Measurements from ENCODE around the gene MAPK1. TPM values are rescaled to one million over a fixed set of nuclear protein-coding genes. Genes with fewer than 3 reads are reported as not detected.

The MAPK1 gene
- total RNA-seq, 4 donors from 2014 or later: 45.3 to 122 (median 75.2) TPM

DNA sequence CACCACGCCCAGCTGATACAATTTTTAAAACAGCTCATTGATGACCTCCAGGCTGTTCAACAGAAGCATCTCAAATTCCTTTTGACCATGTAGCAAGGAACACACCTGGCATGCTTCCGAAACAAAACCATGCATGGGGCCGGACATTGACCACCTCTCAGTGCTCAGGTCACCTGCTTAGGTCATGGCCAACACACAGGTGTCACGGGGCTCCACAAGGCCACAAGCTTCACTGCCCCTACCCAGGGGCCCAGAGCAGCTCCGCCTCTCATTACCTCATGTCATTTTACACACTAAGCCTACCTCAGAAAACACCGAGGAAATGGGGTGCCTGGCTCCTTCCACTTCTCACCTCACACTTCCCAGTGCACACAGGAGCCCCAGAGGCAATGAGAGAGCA is 158.5 kb downstream of the MAPK1 start:
- Histone ChIP-seq H3K4me1 (no peaks in the 10 kb centered on the region), H3K4me3 (no peak overlapping the region), H3K36me3 (no peaks in the 10 kb centered on the region), H3K27me3 (no peaks in the 10 kb centered on the region), H3K27ac (no peak overlapping the region), H3K9me3 (no peaks in the 10 kb centered on the region)
- intact Hi-C loops (cut with DNase I; ENCODE audit: low total_unique reads): no loop called here
- TF ChIP-seq POLR2A (IDR thresholded peaks at IDR 0.05): no peak
- TF ChIP-seq, protein P1, sequence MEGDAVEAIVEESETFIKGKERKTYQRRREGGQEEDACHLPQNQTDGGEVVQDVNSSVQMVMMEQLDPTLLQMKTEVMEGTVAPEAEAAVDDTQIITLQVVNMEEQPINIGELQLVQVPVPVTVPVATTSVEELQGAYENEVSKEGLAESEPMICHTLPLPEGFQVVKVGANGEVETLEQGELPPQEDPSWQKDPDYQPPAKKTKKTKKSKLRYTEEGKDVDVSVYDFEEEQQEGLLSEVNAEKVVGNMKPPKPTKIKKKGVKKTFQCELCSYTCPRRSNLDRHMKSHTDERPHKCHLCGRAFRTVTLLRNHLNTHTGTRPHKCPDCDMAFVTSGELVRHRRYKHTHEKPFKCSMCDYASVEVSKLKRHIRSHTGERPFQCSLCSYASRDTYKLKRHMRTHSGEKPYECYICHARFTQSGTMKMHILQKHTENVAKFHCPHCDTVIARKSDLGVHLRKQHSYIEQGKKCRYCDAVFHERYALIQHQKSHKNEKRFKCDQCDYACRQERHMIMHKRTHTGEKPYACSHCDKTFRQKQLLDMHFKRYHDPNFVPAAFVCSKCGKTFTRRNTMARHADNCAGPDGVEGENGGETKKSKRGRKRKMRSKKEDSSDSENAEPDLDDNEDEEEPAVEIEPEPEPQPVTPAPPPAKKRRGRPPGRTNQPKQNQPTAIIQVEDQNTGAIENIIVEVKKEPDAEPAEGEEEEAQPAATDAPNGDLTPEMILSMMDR (IDR thresholded peaks at IDR 0.05): no peak
- no peak for DNase-seq

DNA sequence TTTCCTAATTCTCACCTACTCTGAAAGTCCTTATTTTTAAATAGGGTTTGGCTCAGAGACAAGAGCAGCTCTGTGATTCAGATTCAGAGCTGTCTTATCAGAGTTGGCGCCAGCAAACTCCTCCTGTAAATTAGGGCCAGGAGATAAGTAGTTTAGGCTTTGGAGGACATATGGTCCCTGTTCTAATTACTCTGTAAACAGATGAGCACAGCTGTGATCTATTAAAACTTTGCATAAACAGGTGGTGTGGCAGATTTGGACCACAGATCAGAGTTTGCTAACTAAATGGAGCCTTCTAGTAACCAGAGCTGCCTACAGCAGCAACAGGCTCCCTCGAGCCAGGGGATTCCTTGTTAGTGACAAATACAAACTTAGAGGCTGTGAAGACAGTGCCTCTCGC is 159.8 kb downstream of the MAPK1 start:
- no peak for DNase-seq
- Histone ChIP-seq H3K27ac (no peak overlapping the region), H3K4me1 (no peaks in the 10 kb centered on the region), H3K27me3 (no peaks in the 10 kb centered on the region), H3K36me3 (no peaks in the 10 kb centered on the region), H3K4me3 (no peak overlapping the region), H3K9me3 (no peaks in the 10 kb centered on the region)
- no peak for TF ChIP-seq POLR2A (IDR thresholded peaks at IDR 0.05)
- TF ChIP-seq, protein P1 (IDR thresholded peaks at IDR 0.05): no peak
- intact Hi-C loops (cut with DNase I; ENCODE audit: low total_unique reads): no loop called here

Small RNAs within 50 kb of the gene (small RNA-seq; reads per million reads assigned to genes)
- gene RN7SL280P: not detected
- gene RNA5SP493: not detected

Other genes with a start within 250 kb of the MAPK1 start
- 10 to 100 TPM; 10.9 to 42.5 (median 16.0) TPM for gene YDJC, start 237.6 kb downstream of the MAPK1 start, total RNA-seq
- 1 to 10 TPM in 2 of 4 donors, not detected in 2; 1.5 to 3.5 TPM for gene CCDC116, start 234.9 kb downstream of the MAPK1 start, total RNA-seq
- 10 to 100 TPM in 2 of 4 donors, 1 to 10 TPM in 2; 1.8 to 22.4 (median 11.3) TPM for gene SDF2L1, start 225.3 kb downstream of the MAPK1 start, total RNA-seq
- 10 to 100 TPM in 2 of 4 donors, 1 to 10 TPM in 2; 5.6 to 37.9 (median 15.3) TPM for gene PPIL2, start 201.6 kb downstream of the MAPK1 start, total RNA-seq
- 10 to 100 TPM in 1 of 4 donors, 1 to 10 TPM in 3; 2.3 to 13.7 (median 7.6) TPM for gene YPEL1, start 131.9 kb downstream of the MAPK1 start, total RNA-seq
- gene PPM1F, start 85.2 kb upstream of the MAPK1 start, total RNA-seq: 10 to 100 TPM; 16.2 to 67.3 (median 48.8) TPM
- 10 to 100 TPM in 3 of 4 donors, 1 to 10 TPM in 1; 6.2 to 36.4 (median 20.9) TPM for gene TOP3B, start 115.1 kb upstream of the MAPK1 start, total RNA-seq

Measured in uterus (tissue), 4 donors.